ENCODE results near the gene NUP153.

Gene NUP153

GRCh38 chr6:17577059-17577458, 129.7 kb downstream of the NUP153 start:
- H3K4me1 ChIP-seq (ENCODE audit: insufficient read depth, low read length), result peaks cover 5% of the 10 kb centered on the region
- no peaks in the 10 kb centered on the region for H3K27me3 ChIP-seq (ENCODE audit: control insufficient read depth in 1 of 2, insufficient read depth in 2 of 2, low read length in 2 of 2)
- no peak overlapping the region for H3K4me3 ChIP-seq (ENCODE audit: low read depth in 1 of 2, low read length in 2 of 2)
- no peaks in the 10 kb centered on the region for H3K36me3 ChIP-seq (ENCODE audit: insufficient read depth, low read length)
- H3K9me3 ChIP-seq (ENCODE audit: low read length), result peaks cover 6% of the 10 kb centered on the region
- no peak overlapping the region for H3K27ac ChIP-seq (ENCODE audit: low read depth, low read length)
- H3K9ac ChIP-seq (ENCODE audit: low read length), result no peak overlapping the region

DNA sequence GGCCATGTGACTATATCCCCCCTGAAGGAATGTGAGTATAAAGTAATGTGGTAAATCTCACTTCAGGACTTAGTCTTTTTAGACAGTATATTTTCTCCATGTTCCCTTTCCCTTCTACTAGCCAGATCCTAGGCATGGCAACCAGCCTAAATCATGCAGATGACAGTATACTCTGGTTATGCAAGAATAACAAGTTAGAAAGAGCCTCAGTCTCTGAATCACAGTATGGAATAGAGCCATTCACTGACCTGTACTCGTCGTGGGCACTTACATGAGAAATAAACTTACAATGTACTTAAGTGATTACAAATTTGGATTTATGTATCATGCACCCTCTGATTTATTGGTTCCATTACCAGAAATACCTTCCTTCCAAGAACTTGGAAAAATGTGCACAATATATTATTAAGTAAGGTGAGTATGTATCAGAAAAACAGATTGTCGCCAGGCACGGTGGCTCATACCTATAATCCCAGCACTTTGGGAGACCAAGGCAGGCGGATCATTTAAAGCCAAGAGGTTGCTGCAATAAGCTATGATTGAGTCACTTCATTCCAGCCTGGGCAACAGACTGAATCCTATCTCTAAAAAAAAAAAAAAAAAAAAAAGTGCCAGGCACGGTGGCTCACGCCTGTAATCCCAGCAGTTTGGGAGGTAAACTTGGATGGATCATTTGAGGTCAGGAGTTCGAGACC, 131.7 kb downstream of the NUP153 start:
- H3K4me3 ChIP-seq (ENCODE audit: low read depth in 1 of 2, low read length in 2 of 2), result no peak overlapping the region
- peaks cover 6% of the 10 kb centered on the region for H3K9me3 ChIP-seq (ENCODE audit: low read length)
- no peaks in the 10 kb centered on the region for H3K27me3 ChIP-seq (ENCODE audit: control insufficient read depth in 1 of 2, insufficient read depth in 2 of 2, low read length in 2 of 2)
- no peak overlapping the region for H3K27ac ChIP-seq (ENCODE audit: low read depth, low read length)
- H3K9ac ChIP-seq (ENCODE audit: low read length), result no peak overlapping the region
- H3K36me3 ChIP-seq (ENCODE audit: insufficient read depth, low read length), result no peaks in the 10 kb centered on the region
- peaks cover 5% of the 10 kb centered on the region for H3K4me1 ChIP-seq (ENCODE audit: insufficient read depth, low read length)

DNA sequence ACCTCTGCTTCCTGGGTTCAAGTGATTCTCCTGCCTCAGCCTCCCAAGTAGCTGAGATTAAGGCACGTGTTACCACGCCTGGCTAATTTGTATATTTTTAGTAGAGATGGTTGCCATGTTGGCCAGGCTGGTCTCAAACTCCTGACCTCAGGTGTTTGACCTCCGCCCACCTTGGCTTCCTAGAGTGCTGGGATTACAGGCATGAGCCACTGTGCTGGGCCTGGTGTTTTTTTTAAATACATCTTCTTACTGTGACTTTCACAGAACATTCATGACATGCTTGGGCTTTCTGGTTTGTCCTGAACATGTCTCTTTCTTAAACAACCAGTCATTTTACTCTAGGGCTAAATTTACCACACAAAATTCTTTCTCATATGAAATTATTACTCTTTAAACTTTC, 141.3 kb downstream of the NUP153 start:
- Histone ChIP-seq H3K4me1 (ENCODE audit: insufficient read depth, low read length) (no peaks in the 10 kb centered on the region), H3K9me3 (ENCODE audit: low read length) (no peaks in the 10 kb centered on the region), H3K27ac (ENCODE audit: low read depth, low read length) (no peak overlapping the region)

More for the DNA sequence above, 141.3 kb downstream of the NUP153 start:
- Histone ChIP-seq H3K36me3 (ENCODE audit: insufficient read depth, low read length) (no peaks in the 10 kb centered on the region), H3K9ac (ENCODE audit: low read length) (no peak overlapping the region), H3K27me3 (ENCODE audit: control insufficient read depth in 1 of 2, insufficient read depth in 2 of 2, low read length in 2 of 2) (no peaks in the 10 kb centered on the region), H3K4me3 (ENCODE audit: low read depth in 1 of 2, low read length in 2 of 2) (no peak overlapping the region)
